Right cardiac atrium (tissue), 5 donors: ENCODE data around the gene COL12A1. TPM values are rescaled to one million over a fixed set of nuclear protein-coding genes. Genes with fewer than 3 reads are reported as not detected.
"Not testable (repeated sequence)": the region's sequence is repeated elsewhere in the genome, so short reads cannot be mapped to it uniquely, and the experiment has no call there.

Experiments used
- ATAC-seq, 2 donors: fragments of 200-7000 bp; cut with Tn5 transposase; one replicate each; pipeline versions ENCODE4 v1.8.0 to v1.9.1; 2020; ENCODE audit warnings: moderate library complexity in 2 of 2, mild to moderate bottlenecking in 1 of 2
- DNase-seq, 3 donors: peaks; one replicate each; pipeline ENCODE4 v3.0.0-alpha.2; 2020
- H3K27ac ChIP-seq: one replicate; pipeline ENCODE4 v1.5.1; 2013; ENCODE audit warnings: mild to moderate bottlenecking, low read length, control low read depth, moderate library complexity
- H3K27me3 ChIP-seq: one replicate; pipeline ENCODE4 v1.6.1; 2013; ENCODE audit not compliant: control insufficient read depth, insufficient read depth
- H3K4me1 ChIP-seq: one replicate; pipeline ENCODE4 v1.6.1; 2013; ENCODE audit warnings: low read length; ENCODE audit not compliant: control insufficient read depth, insufficient read depth
- H3K4me3 ChIP-seq: one replicate; pipeline ENCODE4 v1.5.1; 2013; ENCODE audit warnings: low read length, control low read depth
- H3K9me3 ChIP-seq: one replicate; pipeline ENCODE4 v1.6.1; 2013; ENCODE audit warnings: low read length; ENCODE audit not compliant: control insufficient read depth
- WGBS: extraction: QIAGEN DNeasy Blood & Tissue Kit; methylation state at CpG from one replicate; pipeline ENCODE4 v1.1.7; 2013; 5-methylcytosine and 5-hydroxymethylcytosine counted together
- intact Hi-C, 4 donors: fragments of 100-400 bp; cut with DNase I; formaldehyde crosslinking; loops; one replicate each; pipeline versions ENCODE4 v1.11.0 to v1.14.0; 2022 to 2023
- polyA plus RNA-seq: library from polyadenylated mRNA; stranded (reverse); fragments of 200-250 nt; gene quantifications from one replicate; pipeline ENCODE4 v1.2.3, GENCODE V29; 2013
- total RNA-seq, 4 donors: library from RNA; stranded (reverse); fragmentation: NEBNext Ultra II Directional; extraction: Animal tissue kit (Norgen Biotek cat#: 25700); gene quantifications; one replicate each; pipeline ENCODE4 v1.2.1, GENCODE V29; 2021
- donor health status: healthy with polysubstance abuse.
- donor health status: DM: no; HTN: yes; CAD: no.
- donor health status: DM: no; HTN: no; CAD: no.
- donor health status: DM: no; HTN: yes; CAD: no; lungs with severe emphysema.
- donor health status: DM: yes; HTN: yes; CAD: no.

COL12A1 gene
- total and polyA plus RNA-seq, 5 donors, result 5.4 to 29.6 (median 8.1) TPM

DNA sequence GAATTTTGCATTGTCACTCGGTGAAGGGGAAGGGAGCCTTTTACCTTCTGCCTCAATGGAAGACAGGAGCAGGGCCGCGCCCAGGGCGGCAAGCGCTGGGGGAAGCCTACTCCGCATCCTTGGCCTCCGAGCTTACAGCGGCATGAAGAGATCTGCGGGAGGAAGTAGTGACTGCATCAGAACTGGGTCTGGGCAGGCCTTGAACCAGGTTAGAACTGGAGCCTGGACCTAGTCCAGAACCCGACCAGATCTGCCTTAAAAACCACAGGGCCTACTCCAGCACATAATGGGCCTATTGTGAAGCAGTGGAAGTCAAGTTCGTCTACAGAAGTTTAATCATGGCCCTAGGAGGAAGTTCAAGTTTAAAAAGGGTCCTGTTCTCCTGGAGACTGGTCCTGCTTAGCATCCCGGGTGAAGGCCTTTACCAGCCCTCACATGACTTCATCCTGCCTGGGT is 3.1 kb downstream of the COL12A1 start:
- no peak overlapping the region for H3K27ac ChIP-seq

DNA sequence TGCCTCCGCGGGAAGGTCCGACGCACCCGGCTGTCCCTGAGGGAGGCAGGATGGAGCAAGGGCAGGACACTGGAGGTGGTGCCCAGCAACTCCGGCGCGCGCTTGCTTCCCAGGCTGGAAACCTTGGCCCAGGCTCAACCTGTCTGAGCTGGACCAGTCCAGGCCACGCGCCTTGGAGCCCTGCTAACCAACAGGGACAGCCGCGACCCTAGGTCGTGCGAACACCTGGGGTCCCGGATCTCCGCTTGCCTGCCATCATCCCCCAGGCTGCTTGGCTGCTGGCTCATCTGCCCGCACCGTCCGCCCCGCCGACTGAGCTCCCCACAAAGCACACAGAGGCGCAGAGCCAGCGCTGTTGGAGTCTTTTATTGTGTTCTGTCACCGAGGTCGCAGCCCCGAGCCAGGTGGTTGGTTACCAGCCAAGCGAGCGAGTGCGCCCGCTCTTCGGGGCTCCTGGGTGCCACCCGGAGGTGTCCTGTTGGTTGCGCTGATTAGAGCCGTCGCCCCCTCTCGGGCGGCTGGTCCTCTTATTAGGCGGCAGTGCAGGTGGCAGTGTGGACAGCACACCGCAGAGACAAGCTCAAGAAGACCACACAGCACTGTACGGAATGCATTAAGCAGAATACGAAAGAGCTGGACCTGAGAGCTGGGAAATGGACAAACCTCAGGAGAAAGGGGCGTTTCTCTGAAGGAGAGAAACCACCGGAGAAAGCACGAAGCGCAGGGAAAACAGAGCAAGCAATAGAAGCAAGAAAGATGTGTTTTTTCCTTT is 3.8 kb downstream of the COL12A1 start:
- DNase-seq (peak; percentile 53 to 80 (median 72)), ATAC-seq (peak; percentile 20 to 23)
- H3K9me3 ChIP-seq, result no peaks in the 10 kb centered on the region
- H3K4me1 ChIP-seq, result no peaks in the 10 kb centered on the region
- 11% methylated on average over 46 of the region's 46 CpGs for WGBS
- H3K27me3 ChIP-seq, result no peaks in the 10 kb centered on the region
- intact Hi-C loops, result loop anchor here in 3 of 4 donors (10.0 kb wide), 7 partner anchors 137 to 1347 kb away; no protein-coding TSS in a partner anchor
- H3K27ac ChIP-seq, result no peak overlapping the region
- peak overlapping the region; percentile 17 for H3K4me3 ChIP-seq

More for the DNA sequence above, 3.1 kb downstream of the COL12A1 start:
- Histone ChIP-seq H3K27me3 (no peaks in the 10 kb centered on the region), H3K4me1 (no peaks in the 10 kb centered on the region), H3K4me3 (no peak overlapping the region), H3K9me3 (no peaks in the 10 kb centered on the region)
- intact Hi-C loops, result loop anchor here in 3 of 4 donors (10.0 kb wide), 7 partner anchors 138 to 1348 kb away; no protein-coding TSS in a partner anchor
- peak in 1 of 3 donors; percentile 40 for DNase-seq
- WGBS, result 48% methylated on average over 12 of the region's 12 CpGs
- ATAC-seq, result no peak

DNA sequence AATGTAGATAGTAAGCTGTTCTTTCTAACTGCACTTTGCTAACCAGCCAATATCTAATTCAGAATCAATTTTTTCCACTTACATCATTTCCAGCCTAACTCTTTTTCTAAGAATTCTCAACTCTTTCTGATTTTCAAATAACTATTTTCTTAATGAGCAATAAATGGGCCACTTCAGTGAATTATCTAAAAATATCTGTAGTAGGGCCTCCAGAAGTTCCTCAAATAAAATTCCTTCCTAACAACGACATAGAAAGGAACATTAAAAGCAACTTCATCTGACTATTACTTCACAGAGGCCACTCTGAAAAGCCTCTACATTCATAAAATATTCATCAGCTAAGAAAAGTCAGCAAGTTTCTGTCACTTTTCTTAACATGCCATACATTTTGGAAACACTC is 4.8 kb downstream of the COL12A1 start:
- ATAC-seq (no peak), DNase-seq (no peak)
- H3K27me3 ChIP-seq, result no peaks in the 10 kb centered on the region
- intact Hi-C loops, result loop anchor here in 3 of 4 donors (10.0 kb wide), 7 partner anchors 136 to 1346 kb away; no protein-coding TSS in a partner anchor
- H3K4me1 ChIP-seq, result no peaks in the 10 kb centered on the region
- WGBS, result 21% methylated on average over 1 of the region's 1 CpG
- no peak overlapping the region for H3K27ac ChIP-seq
- H3K4me3 ChIP-seq, result no peak overlapping the region
- H3K9me3 ChIP-seq, result no peaks in the 10 kb centered on the region

DNA sequence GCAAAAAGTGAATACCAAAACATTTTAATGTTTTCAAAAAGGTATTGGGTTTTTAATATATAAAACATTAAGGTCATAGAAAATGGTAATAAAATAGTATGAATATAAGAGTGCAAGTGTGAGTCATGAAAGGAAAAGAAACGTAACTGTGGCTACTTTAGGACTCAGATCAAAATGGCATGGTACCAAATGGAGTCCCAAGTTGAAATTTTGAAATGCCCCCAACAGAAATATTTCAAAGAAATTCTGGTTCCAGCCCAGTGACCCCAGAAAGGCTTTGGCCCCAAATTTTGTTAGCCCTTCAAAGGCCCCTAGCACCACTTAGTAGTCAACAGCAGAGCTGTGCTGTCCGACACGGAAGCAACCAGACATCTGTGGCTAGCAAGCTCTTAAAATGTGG is 6.0 kb downstream of the COL12A1 start:
- no peak for ATAC-seq
- 74% methylated on average over 3 of the region's 3 CpGs for WGBS
- Histone ChIP-seq H3K9me3 (no peaks in the 10 kb centered on the region), H3K27ac (no peak overlapping the region), H3K4me3 (no peak overlapping the region), H3K4me1 (no peaks in the 10 kb centered on the region), H3K27me3 (no peaks in the 10 kb centered on the region)
- intact Hi-C loops, result loop anchor here in 3 of 4 donors (10.0 kb wide), 7 partner anchors 135 to 1345 kb away; no protein-coding TSS in a partner anchor
- no peak for DNase-seq

DNA sequence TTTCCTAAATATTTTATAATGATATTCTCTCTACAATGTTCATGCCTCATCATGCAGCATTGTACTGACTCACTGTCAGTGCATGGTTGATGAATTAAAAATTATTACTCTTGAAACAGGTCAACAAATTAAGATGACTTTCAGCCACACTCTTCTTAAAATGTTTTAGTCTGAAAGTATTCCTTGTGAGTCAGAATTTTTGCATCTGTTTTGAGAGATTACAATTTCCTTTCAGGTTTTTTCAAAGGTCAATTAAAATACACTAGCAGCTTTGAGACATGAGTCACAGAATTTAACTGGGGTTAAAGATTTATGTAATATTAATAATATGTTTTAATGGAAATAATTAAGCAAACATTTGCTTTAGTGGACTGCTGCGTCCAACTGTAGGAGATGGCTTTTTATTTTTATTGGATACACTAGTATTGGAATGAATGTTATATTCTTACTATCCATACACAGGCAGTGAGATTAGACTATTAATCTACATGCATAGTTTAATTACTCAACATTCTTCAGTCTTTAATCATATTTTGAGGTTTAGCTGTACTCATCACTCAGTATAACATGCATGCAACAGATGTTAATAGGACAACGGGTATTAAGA is 9.7 kb downstream of the COL12A1 start:
- Histone ChIP-seq H3K4me3 (no peak overlapping the region), H3K27me3 (no peaks in the 10 kb centered on the region), H3K9me3 (no peaks in the 10 kb centered on the region), H3K4me1 (no peaks in the 10 kb centered on the region), H3K27ac (no peak overlapping the region)
- ATAC-seq, result no peak
- intact Hi-C loops, result no loop called here
- no peak for DNase-seq
- 35% methylated on average over 2 of the region's 2 CpGs for WGBS

DNA sequence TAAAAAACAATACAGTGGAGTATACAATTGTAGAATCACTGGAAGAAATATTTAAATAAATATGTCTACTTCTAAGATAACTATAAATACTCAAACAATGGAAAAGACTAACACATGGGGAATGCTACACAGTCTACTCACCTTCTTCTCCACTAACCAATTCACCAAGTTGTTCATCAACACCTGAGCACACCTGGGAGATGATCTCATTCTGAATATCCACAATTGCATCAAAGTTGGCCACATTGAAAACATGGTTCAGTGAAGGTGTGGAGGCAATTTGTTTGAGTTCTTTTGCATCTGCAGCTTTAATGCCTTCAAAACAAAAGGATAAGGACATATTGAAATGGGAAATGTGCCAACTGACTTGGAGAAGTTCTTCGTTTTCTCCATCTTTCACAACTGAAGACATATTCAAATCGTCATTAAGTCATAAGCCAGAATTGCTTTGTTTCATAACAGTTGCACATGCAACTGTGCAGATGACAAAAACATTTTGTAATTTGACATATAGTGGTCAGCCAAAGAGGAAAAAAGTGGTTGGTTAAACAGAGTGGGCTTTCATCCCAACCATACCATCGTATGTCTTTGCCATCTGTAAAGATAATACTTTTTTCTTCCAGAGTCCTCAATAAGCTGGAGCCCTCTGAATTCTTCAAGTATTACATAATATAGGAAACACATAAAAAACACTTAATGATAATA is 17.5 kb downstream of the COL12A1 start:
- ATAC-seq (no peak), DNase-seq (no peak)
- Histone ChIP-seq H3K9me3 (no peaks in the 10 kb centered on the region), H3K27me3 (no peaks in the 10 kb centered on the region), H3K27ac (no peak overlapping the region), H3K4me1 (no peaks in the 10 kb centered on the region), H3K4me3 (no peak overlapping the region)
- WGBS, result 52% methylated on average over 3 of the region's 3 CpGs
- intact Hi-C loops, result no loop called here

DNA sequence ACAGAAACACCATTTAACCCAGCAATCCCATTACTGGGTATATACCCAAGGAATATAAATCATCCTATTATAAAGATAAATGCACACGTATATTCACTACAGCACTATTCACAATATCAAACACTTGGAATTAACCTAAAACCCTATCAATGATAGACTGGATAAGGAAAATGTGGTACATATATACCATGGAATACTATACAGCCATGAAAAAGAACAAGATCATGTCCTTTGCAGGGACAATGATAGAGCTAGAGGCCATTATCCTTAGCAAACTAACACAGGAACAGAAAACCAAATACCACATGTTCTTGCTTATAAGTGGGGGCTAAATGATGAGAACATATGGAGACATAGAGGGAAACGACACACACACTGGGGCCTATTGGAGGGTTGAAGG is 19.3 kb downstream of the COL12A1 start:
- H3K9me3 ChIP-seq, H3K4me1 ChIP-seq, ATAC-seq, H3K27ac ChIP-seq, H3K4me3 ChIP-seq, intact Hi-C loops, H3K27me3 ChIP-seq, DNase-seq: not testable (repeated sequence)
- WGBS, result 46% methylated on average over 2 of the region's 2 CpGs

DNA sequence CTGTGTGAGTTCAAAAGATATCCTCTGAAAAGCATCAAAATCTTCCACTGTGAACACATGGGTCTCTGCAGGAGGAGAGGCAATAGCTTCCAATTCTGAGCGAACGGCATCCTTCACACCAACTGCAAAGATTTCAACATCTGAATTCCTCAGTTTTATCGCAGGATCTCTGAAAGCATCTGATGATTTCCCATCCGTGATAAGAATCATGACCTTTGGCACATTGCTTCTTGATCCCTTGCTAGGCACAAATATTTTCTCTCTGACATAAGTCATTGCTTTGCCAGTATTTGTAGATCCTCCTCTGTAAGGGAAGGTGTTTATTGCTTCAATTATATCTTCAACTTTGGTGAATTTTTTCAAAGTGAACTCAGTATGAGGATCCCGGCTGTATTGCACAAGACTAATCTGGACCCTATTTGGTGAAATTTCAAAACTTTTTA is 22.7 kb downstream of the COL12A1 start:
- intact Hi-C loops, result no loop called here
- no peak overlapping the region for H3K4me3 ChIP-seq
- no peaks in the 10 kb centered on the region for H3K27me3 ChIP-seq
- H3K27ac ChIP-seq, result no peak overlapping the region
- ATAC-seq (no peak), DNase-seq (no peak)
- no peaks in the 10 kb centered on the region for H3K9me3 ChIP-seq
- 64% methylated on average over 5 of the region's 5 CpGs for WGBS
- H3K4me1 ChIP-seq, result no peaks in the 10 kb centered on the region

DNA sequence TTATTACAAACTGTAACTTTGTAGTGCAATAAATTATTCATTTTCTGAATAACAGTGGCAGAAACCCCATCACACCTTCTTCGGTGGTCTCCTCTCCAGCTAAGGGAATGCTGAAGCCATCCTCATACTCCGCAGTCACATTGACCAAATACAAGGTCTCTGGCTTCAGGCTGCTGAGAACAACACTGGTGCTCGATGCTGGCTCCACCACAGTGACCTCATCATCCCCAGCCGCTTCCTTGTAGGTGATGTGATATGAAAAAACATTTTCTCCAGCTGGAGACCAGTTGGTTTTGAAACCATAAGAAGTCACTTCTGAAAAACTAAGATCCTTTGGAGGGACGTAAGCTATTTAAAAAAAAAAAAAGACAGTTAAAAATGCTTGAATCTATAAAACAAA is 25.0 kb downstream of the COL12A1 start:
- 79% methylated on average over 5 of the region's 5 CpGs for WGBS
- ATAC-seq (no peak), DNase-seq (no peak)
- intact Hi-C loops, result no loop called here
- H3K4me3 ChIP-seq, result no peak overlapping the region
- no peaks in the 10 kb centered on the region for H3K9me3 ChIP-seq
- H3K27me3 ChIP-seq, result no peaks in the 10 kb centered on the region
- H3K27ac ChIP-seq, result no peak overlapping the region
- no peaks in the 10 kb centered on the region for H3K4me1 ChIP-seq

DNA sequence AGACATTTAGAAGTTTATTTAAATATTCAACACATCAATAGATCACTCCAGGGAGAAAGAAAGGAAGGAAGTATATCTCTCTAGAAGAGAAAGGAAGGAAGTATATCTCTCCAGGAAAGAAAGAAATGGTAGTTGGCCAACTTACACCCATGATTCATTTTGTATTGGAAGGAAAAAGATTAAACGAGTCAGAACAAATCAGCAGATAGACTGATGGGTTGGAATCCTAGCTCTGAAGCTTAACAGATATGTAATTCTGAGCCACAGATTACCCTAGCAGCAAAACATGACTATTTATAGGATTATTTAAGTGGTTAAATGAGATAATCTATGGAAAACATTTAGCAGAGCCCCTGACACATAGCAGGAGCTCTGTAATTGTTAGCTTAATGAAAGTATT is 27.1 kb downstream of the COL12A1 start:
- Histone ChIP-seq H3K4me3 (no peak overlapping the region), H3K27ac (no peak overlapping the region), H3K27me3 (no peaks in the 10 kb centered on the region), H3K9me3 (no peaks in the 10 kb centered on the region), H3K4me1 (no peaks in the 10 kb centered on the region)
- intact Hi-C loops, result no loop called here
- 27% methylated on average over 1 of the region's 1 CpG for WGBS
- DNase-seq (no peak), ATAC-seq (no peak)
